ENCODE results near the gene KRTAP5-4.

- TF ChIP-seq, protein P1, sequence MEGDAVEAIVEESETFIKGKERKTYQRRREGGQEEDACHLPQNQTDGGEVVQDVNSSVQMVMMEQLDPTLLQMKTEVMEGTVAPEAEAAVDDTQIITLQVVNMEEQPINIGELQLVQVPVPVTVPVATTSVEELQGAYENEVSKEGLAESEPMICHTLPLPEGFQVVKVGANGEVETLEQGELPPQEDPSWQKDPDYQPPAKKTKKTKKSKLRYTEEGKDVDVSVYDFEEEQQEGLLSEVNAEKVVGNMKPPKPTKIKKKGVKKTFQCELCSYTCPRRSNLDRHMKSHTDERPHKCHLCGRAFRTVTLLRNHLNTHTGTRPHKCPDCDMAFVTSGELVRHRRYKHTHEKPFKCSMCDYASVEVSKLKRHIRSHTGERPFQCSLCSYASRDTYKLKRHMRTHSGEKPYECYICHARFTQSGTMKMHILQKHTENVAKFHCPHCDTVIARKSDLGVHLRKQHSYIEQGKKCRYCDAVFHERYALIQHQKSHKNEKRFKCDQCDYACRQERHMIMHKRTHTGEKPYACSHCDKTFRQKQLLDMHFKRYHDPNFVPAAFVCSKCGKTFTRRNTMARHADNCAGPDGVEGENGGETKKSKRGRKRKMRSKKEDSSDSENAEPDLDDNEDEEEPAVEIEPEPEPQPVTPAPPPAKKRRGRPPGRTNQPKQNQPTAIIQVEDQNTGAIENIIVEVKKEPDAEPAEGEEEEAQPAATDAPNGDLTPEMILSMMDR (IDR thresholded peaks at IDR 0.05): no peak
- no peak for TF ChIP-seq POLR2A (IDR thresholded peaks at IDR 0.05)
These were observed 45.1 kb downstream of the KRTAP5-4 start for GRCh38 chr11:1576825-1577224.

All from esophagus squamous epithelium (tissue), 4 donors.